GM21529 (cell line): ENCODE measurements around the gene PPOX.

ENCODE experiments used
- ATAC-seq: cut with Tn5 transposase; IDR thresholded peaks from one replicate; pipeline ENCODE4 v1.9.1; 2021; ENCODE audit not compliant: unreplicated experiment

The PPOX gene

GRCh38 chr1:161165742-161166668, at the start of gene PPOX:
Gene PPOX (plus strand): TSS chr1:161166426. CDS start chr1:161166848, 422 bp downstream.
- peak; percentile 96 for ATAC-seq

- ATAC-seq = peak; percentile 83
Measured at GRCh38 chr1:161117759-161118581, 48.3 kb upstream of the PPOX start, which contains the start of the genes NIT1 and PFDN2. Gene NIT1 (plus strand): TSS chr1:161118105. CDS start chr1:161118177, 72 bp downstream. Gene PFDN2 (minus strand): TSS chr1:161118037. CDS start chr1:161118026, 11 bp downstream.

- peak; percentile 59 for ATAC-seq
Measured at GRCh38 chr1:161119092-161119903, 46.9 kb upstream of the PPOX start.

- ATAC-seq = no peak
Measured at GRCh38 chr1:161121042-161121650, 45.1 kb upstream of the PPOX start.

GRCh38 chr1:161121834-161122233, 44.4 kb upstream of the PPOX start:
- ATAC-seq = no peak

- ATAC-seq = no peak
Measured at GRCh38 chr1:161122967-161123366, 43.3 kb upstream of the PPOX start.

- no peak for ATAC-seq
Measured at GRCh38 chr1:161127649-161128048, 38.6 kb upstream of the PPOX start.

- no peak for ATAC-seq
Measured at GRCh38 chr1:161128591-161129420, 37.4 kb upstream of the PPOX start.

- no peak for ATAC-seq
Measured at GRCh38 chr1:161130266-161130665, 36.0 kb upstream of the PPOX start.

- ATAC-seq = no peak
Measured at GRCh38 chr1:161131523-161132409, 34.5 kb upstream of the PPOX start.

- ATAC-seq = peak; percentile 95
Measured at GRCh38 chr1:161132410-161133219, 33.6 kb upstream of the PPOX start, which contains the start of gene DEDD. Gene DEDD (minus strand): TSS chr1:161132667. CDS start chr1:161124462, 8,205 bp downstream.

GRCh38 chr1:161133220-161133740, 32.9 kb upstream of the PPOX start:
- ATAC-seq = peak; percentile 7

GRCh38 chr1:161137881-161138280, 28.3 kb upstream of the PPOX start:
- no peak for ATAC-seq

- ATAC-seq = no peak
Measured at GRCh38 chr1:161138431-161138830, 27.8 kb upstream of the PPOX start.

- no peak for ATAC-seq
Measured at GRCh38 chr1:161139766-161140165, 26.5 kb upstream of the PPOX start.

GRCh38 chr1:161140755-161141400, 25.3 kb upstream of the PPOX start:
- no peak for ATAC-seq

- ATAC-seq = no peak
Measured at GRCh38 chr1:161145832-161146231, 20.4 kb upstream of the PPOX start.
